Measurements from ENCODE around the gene EFCAB6.

The EFCAB6 gene

DNA sequence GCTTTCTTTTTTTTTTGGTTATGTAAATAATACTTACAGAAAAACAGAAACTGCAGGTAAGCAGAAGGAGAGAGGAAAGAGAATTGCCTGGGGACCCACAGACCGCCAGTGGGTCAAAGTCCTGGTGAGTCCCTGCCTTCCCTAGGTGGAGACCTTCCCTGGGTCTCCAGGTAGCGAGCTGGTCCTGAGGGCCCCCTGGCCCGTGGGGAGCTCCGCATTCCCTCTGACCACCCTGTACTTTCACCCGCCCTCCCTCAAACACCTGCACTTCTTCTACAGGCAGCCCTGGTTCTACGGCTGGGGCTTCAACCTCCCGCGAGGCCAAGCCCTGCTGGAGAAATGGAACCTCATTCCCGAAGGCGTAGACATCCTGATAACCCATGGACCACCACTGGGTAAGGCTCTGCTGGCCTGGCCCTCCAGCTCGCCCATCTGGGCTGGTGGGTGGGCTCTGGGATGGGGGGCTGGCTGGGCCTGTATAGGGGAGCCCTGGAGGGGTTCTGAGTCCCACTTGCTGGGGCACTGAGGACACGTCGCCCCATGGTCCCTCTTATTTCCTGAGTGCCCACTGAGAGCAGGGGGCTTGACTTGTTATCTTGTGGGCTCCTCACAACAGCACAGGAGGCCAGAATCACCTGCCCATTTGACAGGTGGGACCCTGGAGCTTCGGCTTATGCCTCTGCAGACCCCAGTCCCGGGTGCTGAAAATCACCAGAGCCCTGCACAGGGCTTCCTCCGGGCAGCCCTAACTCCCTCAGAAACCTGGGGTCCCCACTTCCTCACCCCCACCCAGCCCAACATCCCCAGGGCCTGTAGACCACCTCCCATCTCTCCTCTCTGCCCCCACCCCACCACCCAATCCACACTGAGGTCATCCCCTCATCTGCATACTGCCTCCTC, 313.9 kb downstream of the EFCAB6 start:
- DNase-seq, result no peak

DNA sequence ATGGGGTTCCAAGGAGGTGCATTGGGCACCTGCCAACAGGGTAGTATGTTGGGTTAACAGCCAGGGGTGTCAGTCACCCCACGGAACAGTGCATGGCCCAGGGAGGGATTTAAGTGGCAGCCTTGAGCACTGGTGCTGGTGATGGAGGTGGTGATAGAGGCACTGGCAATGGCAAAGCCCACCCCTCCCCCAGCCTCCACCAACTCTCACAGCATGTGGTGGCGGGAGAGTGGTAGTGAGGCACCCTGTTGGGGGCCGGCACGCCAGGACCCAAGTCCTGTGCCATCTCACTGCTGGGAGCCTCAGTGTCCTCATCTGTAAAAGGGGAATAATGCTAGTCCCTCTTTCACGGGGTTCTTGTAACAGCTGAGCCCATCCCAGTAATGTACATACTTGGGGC, 318.8 kb downstream of the EFCAB6 start:
- no peak for DNase-seq

DNA sequence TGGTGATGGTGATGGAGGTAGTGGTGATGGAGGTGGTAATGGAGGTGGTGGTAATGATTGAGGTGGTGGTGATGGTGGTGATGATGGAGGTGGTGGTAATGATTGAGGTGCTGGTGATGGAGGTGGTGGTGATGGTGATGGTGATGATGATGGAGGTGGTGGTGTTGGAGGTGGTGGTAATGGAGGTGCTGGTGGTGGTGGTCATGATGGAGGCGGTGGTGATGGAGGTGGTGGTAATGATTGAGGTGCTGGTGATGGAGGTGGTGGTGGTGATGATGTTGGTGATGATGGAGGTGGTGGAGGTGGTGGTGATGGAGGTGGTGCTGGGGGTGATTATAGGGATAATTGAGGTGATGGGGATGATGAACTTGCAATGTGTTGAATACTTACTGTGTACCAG, 320.4 kb downstream of the EFCAB6 start:
- DNase-seq, result no peak

DNA sequence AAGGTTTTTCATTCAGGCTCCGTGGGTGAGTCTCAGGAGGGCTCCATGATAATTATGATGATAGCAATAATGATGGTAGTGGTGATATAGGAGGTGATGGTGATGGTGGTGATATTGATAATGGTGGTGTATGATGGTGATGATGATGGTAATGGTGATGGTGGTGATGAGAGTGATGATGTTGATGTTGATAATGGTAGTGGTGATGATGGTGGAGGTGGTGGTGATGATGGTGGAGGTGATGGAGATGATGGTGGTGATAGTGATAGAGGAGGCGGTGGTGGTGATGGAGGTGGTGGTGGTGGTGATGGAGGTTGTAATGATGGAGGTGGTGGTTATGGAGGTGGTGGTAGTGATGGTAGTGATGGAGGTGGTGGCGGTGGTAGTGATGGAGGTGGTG, 320.9 kb downstream of the EFCAB6 start:
- no peak for DNase-seq

DNA sequence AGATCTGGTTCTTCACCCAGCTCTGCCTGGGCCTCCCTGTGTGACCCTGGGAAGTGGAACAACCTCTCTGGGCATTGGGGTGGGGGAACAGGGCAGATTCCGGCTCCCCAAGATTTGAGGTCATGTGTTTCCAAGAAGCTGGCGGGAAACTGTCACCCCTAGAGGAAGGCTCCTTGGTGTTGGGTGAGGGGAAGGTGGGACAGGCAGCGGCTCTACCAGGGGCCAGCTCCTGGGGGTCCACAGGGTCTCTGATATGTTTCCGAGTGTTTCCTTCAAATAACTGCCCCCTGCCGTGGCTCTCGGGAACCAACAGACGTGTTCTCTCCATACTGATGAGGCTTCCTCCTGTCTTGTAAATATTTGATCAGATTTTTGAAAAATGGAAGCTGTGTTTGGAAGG, 321.8 kb downstream of the EFCAB6 start:
- no peak for DNase-seq

GRCh38 chr22:43488937-43489336, 323.2 kb downstream of the EFCAB6 start:
- DNase-seq, result no peak

- DNase-seq, result no peak
Measured at GRCh38 chr22:43488031-43488866, 323.9 kb downstream of the EFCAB6 start.

DNA sequence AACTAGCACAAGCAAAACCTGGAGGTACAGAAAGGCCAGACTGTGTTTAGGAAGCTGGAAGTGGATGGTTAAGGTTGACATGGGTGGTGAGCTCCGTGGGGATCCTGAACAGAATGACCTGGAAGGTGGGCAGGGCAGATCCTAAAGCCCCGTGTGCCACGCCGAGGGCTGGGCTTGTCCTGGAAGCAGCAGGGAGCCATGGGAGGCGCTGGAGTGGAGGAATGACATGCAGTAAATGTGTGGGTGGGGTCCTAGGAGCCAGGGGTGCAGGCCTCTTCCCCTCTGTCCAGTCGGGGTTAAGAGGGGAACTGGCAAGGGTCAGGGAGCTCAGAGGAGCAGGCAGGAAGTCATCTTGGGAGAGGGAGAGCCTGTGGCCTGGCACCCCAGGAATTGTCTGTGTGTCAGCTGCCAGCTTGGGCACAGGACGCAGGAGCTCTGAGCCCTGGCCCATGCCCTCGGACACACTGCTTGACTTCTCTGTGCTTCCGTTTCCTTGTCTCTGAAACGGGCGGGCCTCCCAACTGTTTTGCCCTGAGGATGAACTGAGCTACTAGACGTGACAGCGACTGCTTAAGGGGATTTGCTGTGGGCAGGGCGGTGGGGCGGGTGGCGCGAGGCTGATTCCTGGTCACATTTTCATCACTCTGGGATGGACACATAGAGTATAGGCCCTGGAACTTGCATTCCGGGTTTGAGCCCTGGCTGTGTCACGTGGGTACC, 324.6 kb downstream of the EFCAB6 start:
- DNase-seq, result no peak

GRCh38 chr22:43485502-43486089, 326.5 kb downstream of the EFCAB6 start:
- no peak for DNase-seq

GRCh38 chr22:43484227-43484626, 327.9 kb downstream of the EFCAB6 start:
- no peak for DNase-seq

DNA sequence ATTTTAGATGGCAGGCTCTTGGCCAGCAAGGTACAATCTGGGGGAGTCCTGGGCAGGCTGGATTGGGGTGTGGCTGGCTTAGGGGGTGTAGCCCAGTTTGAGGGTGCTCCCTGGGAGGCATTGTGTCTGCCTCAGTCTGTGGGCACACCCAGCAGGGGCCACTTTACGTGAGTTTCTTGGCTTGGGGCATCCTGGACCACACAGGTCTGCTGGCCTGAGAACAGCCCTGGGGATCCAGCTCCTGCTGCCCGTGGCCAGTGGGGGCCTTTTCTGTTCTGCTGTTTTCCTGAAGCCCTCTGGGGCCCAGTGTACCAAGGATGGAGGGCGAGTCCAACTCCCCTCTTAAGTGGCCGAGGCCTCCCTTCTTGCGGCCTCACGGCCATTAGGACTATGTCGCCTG, 328.4 kb downstream of the EFCAB6 start:
- DNase-seq, result no peak

- DNase-seq, result no peak
Measured at GRCh38 chr22:43483266-43483665, 328.8 kb downstream of the EFCAB6 start.

- DNase-seq, result no peak
Measured at GRCh38 chr22:43482318-43482625, 329.8 kb downstream of the EFCAB6 start.

- peak; percentile 47 for DNase-seq
Measured at GRCh38 chr22:43481568-43482317, 330.4 kb downstream of the EFCAB6 start.

GRCh38 chr22:43479962-43480361, 332.1 kb downstream of the EFCAB6 start:
- no peak for DNase-seq

GRCh38 chr22:43479301-43479950, 332.7 kb downstream of the EFCAB6 start:
- no peak for DNase-seq
